DND-41 (cell line): ENCODE data around the gene HERC5.

ENCODE experiments used
- ATAC-seq: fragments of 200-7000 bp; cut with Tn5 transposase; 3 replicates; pipeline ENCODE4 v1.9.1; 2021; ENCODE audit warnings: low read depth; ENCODE audit not compliant: insufficient read depth
- DNase-seq: peaks from one replicate; pipeline ENCODE4 v3.0.0-alpha.2; 2020
- H2AFZ ChIP-seq: 2 replicates; pipeline ENCODE4 v1.6.0; 2012; ENCODE audit warnings: low read depth, low read length
- H3K27ac ChIP-seq: 2 replicates; pipeline ENCODE4 v1.5.1; 2012; ENCODE audit warnings: low read length, inconsistent platforms
- H3K27me3 ChIP-seq: fragments of 200-600 bp; sonication (generic); 2 replicates; pipeline ENCODE4 v1.6.0; 2012; ENCODE audit warnings: low read length, mild to moderate bottlenecking, inconsistent platforms; ENCODE audit not compliant: insufficient read depth, poor library complexity
- H3K36me3 ChIP-seq: 2 replicates; pipeline ENCODE4 v1.5.1; 2012; ENCODE audit warnings: low read length, inconsistent platforms; ENCODE audit not compliant: insufficient read depth
- H3K4me1 ChIP-seq: 2 replicates; pipeline ENCODE4 v1.5.1; 2012; ENCODE audit warnings: mild to moderate bottlenecking, low read length; ENCODE audit not compliant: insufficient read depth
- H3K4me2 ChIP-seq: 2 replicates; pipeline ENCODE4 v1.6.0; 2012; ENCODE audit warnings: mild to moderate bottlenecking, moderate library complexity, low read length, inconsistent platforms; ENCODE audit not compliant: insufficient read depth
- H3K4me3 ChIP-seq, 2 experiments: fragments of 200-600 bp in 1 of 2; shearing (Covaris generic) in 1 of 2; 2 replicates each; pipeline ENCODE4 v1.5.1; 2012 to 2016; ENCODE audit warnings: inconsistent platforms in 2 of 2, low read length in 2 of 2, mild to moderate bottlenecking in 2 of 2, low read depth in 1 of 2, moderate library complexity in 1 of 2
- H3K79me2 ChIP-seq: 2 replicates; pipeline ENCODE4 v1.6.0; 2012; ENCODE audit warnings: low read length, inconsistent platforms; ENCODE audit not compliant: insufficient read depth
- H3K9ac ChIP-seq: 2 replicates; pipeline ENCODE4 v1.6.0; 2012; ENCODE audit warnings: low read depth, mild to moderate bottlenecking, inconsistent platforms, low read length, moderate library complexity
- H3K9me3 ChIP-seq: 2 replicates; pipeline ENCODE4 v1.5.1; 2012; ENCODE audit warnings: low read length, moderate library complexity, mild to moderate bottlenecking, inconsistent platforms; ENCODE audit not compliant: insufficient read depth, severe bottlenecking
- H4K20me1 ChIP-seq: 2 replicates; pipeline ENCODE4 v1.6.0; 2012; ENCODE audit warnings: low read length; ENCODE audit not compliant: insufficient read depth
- CTCF ChIP-seq: IDR thresholded peaks from 2 replicates; pipeline ENCODE4 v1.5.1; 2012; ENCODE audit warnings: borderline replicate concordance, low read length, moderate library complexity, mild to moderate bottlenecking; ENCODE audit not compliant: poor library complexity, severe bottlenecking; ENCODE audit errors: extremely low read depth
- EZH2 ChIP-seq: IDR thresholded peaks from 3 replicates; pipeline ENCODE4 v1.6.1; 2012; ENCODE audit warnings: borderline replicate concordance, low read depth, mild to moderate bottlenecking, moderate library complexity, low read length, inconsistent platforms; ENCODE audit not compliant: severe bottlenecking

Gene HERC5

GRCh38 chr4:88527787-88528186 is 70.9 kb downstream of the HERC5 start:
- H3K9me3 ChIP-seq, result no peaks in the 10 kb centered on the region
- H3K36me3 ChIP-seq, result peaks cover 5% of the 10 kb centered on the region; the same call in 1 of the 2 replicates
- H3K4me2 ChIP-seq, result no peak overlapping the region
- H3K4me1 ChIP-seq, result peaks cover 25% of the 10 kb centered on the region
- H3K79me2 ChIP-seq, result peaks cover 16% of the 10 kb centered on the region
- H3K27me3 ChIP-seq, result no peaks in the 10 kb centered on the region
- peaks cover under 1% of the 10 kb centered on the region; the same call in 1 of the 2 replicates for H4K20me1 ChIP-seq
- no peak for TF ChIP-seq CTCF
- no peak for TF ChIP-seq EZH2
- no peak overlapping the region for H2AFZ ChIP-seq
- DNase-seq, result no peak
- no peak overlapping the region for H3K27ac ChIP-seq
- no peak for ATAC-seq
- no peak overlapping the region for H3K4me3 ChIP-seq
- no peak overlapping the region for H3K9ac ChIP-seq

- Histone ChIP-seq H3K9me3 (no peaks in the 10 kb centered on the region), H3K4me1 (peaks cover 24% of the 10 kb centered on the region), H2AFZ (no peak overlapping the region), H3K79me2 (peaks cover 6% of the 10 kb centered on the region), H3K9ac (no peak overlapping the region), H3K4me2 (no peak overlapping the region), H3K27ac (no peak overlapping the region), H3K27me3 (no peaks in the 10 kb centered on the region), H3K36me3 (no peaks in the 10 kb centered on the region), H4K20me1 (no peaks in the 10 kb centered on the region), H3K4me3 (no peak overlapping the region)
- DNase-seq (no peak), ATAC-seq (no peak)
- no peak for TF ChIP-seq CTCF
- TF ChIP-seq EZH2, result no peak
Observed at GRCh38 chr4:88528861-88529260, 71.9 kb downstream of the HERC5 start.

- no peak overlapping the region for H3K9ac ChIP-seq
- no peaks in the 10 kb centered on the region for H3K79me2 ChIP-seq
- TF ChIP-seq CTCF (no peak), EZH2 (no peak)
- no peak for DNase-seq
- H3K9me3 ChIP-seq, result no peaks in the 10 kb centered on the region
- H3K4me3 ChIP-seq, result no peak overlapping the region
- no peaks in the 10 kb centered on the region for H3K27me3 ChIP-seq
- H3K27ac ChIP-seq, result no peak overlapping the region
- no peak overlapping the region for H2AFZ ChIP-seq
- no peaks in the 10 kb centered on the region for H4K20me1 ChIP-seq
- H3K4me1 ChIP-seq, result peaks cover under 1% of the 10 kb centered on the region; the same call in 1 of the 2 replicates
- no peak overlapping the region for H3K4me2 ChIP-seq
- no peak for ATAC-seq
- no peaks in the 10 kb centered on the region for H3K36me3 ChIP-seq
Observed at GRCh38 chr4:88531549-88531948, 74.6 kb downstream of the HERC5 start.
